A549 (cell line): ENCODE data around the gene CRIP3.

Experiments used
- CTCF ChIP-seq: fragments of >200 bp; sonication (Bioruptor Twin); formaldehyde crosslinking; IDR thresholded peaks from 3 replicates; pipeline ENCODE4 v1.5.1; 2016
- ESRRA ChIP-seq: fragments of 150-350 bp; IDR thresholded peaks from 2 replicates; pipeline ENCODE4 v1.6.1; 2014; ENCODE audit warnings: mild to moderate bottlenecking, low read length, borderline replicate concordance
- POLR2A ChIP-seq: IDR thresholded peaks from 2 replicates; pipeline ENCODE4 v1.6.1; 2012; ENCODE audit warnings: mild to moderate bottlenecking, low read length
- TP53 ChIP-seq: fragments of 250-450 bp; sonication (Bioruptor Pico); IDR thresholded peaks from 2 replicates; pipeline ENCODE4 v1.5.0; 2021; ENCODE audit warnings: mild to moderate bottlenecking, moderate library complexity
- USF2 ChIP-seq: fragments of 450-650 bp; IDR thresholded peaks from 2 replicates; pipeline ENCODE4 v1.6.1; 2014; ENCODE audit warnings: antibody characterized with exemption

GRCh38 chr6:43292763-43293318 is 15.8 kb downstream of the CRIP3 start:
- no peak for TF ChIP-seq ESRRA
- no peak for TF ChIP-seq USF2
- no peak for TF ChIP-seq CTCF
- no peak for TF ChIP-seq POLR2A
- no peak for TF ChIP-seq TP53
